Fibroblast of mammary gland (primary cell): Measurements from ENCODE around the gene AKR7A3.

ENCODE experiments used
- DNase-seq: peaks from one replicate; pipeline ENCODE4 v3.0.0-alpha.2; 2010; ENCODE audit warnings: low read depth
- H3K4me3 ChIP-seq: 2 replicates; pipeline ENCODE4 v1.5.1; 2011; ENCODE audit warnings: low read depth, mild to moderate bottlenecking, low read length, moderate library complexity; ENCODE audit not compliant: control insufficient read depth
- TF ChIP-seq, protein P1 (sequence below): conservative IDR thresholded peaks from 2 replicates; pipeline ENCODE4 v1.5.1; 2011; ENCODE audit warnings: low read depth, low read length, inconsistent platforms; ENCODE audit not compliant: control insufficient read depth, insufficient read depth

AKR7A3 gene

DNA sequence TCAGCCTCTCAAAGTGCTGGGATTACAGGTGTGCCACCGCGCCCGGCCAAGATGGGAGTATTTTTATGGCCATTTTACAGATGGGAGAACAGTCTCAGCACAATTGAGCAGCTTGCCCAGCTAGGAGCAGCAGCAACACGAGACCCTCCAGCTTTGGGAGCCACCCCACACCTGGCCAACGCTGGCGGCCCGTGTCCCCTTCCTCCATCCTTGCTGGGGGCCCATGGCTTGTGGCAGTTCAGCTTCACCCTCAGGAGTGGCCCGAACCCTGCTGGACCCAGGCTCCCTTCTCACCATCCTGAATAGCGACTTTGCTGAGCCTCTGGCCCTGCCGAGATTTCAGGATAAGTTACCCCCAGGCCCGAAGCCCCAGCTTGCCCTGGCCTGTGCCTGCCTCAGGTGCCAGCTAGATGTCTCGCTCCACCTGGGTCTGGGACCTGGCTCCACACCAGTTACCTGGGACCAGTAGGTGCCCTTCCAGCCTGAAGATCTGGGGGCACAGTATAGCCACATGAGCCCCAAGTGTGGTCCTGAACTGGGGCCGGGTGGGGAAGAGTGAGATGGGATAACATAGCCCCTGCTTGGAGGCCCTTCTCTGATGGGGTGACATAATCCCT, 42.8 kb upstream of the AKR7A3 start:
- H3K4me3 ChIP-seq, result no peak overlapping the region
- no peak for DNase-seq
- TF ChIP-seq, protein P1, sequence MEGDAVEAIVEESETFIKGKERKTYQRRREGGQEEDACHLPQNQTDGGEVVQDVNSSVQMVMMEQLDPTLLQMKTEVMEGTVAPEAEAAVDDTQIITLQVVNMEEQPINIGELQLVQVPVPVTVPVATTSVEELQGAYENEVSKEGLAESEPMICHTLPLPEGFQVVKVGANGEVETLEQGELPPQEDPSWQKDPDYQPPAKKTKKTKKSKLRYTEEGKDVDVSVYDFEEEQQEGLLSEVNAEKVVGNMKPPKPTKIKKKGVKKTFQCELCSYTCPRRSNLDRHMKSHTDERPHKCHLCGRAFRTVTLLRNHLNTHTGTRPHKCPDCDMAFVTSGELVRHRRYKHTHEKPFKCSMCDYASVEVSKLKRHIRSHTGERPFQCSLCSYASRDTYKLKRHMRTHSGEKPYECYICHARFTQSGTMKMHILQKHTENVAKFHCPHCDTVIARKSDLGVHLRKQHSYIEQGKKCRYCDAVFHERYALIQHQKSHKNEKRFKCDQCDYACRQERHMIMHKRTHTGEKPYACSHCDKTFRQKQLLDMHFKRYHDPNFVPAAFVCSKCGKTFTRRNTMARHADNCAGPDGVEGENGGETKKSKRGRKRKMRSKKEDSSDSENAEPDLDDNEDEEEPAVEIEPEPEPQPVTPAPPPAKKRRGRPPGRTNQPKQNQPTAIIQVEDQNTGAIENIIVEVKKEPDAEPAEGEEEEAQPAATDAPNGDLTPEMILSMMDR, result no peak

DNA sequence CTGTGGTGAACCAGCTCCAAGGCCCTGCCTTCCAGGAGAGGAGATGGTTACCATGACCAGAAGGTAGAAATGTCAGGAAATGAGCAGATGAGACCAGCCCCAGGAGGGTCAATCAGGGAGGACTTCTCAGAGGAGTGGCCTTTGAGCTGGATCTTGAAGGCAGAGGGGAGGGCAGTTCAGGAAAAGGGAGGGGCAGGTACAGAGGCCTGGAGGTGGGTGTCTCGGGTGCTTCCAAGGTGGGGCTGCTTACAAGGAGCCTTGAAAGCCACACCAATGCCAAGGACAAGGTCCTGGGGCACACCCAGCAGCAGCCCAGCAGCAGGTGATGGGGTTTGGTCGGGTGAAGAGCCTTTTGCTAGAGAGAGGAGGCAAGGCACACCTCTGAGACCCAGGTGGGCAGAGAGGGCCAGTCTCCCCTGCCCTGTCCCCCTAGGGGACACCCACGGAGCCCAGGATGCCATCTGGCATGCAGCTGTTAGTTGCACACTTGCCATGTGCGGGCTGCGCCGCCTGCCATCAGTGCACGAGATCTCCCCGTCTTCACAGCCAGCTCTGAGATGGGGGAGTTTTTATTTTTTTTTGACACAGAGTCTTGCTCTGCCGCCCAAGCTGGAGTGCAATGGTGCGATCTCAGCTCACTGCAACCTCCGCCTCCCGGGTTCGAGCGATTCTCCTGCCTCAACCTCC, 42.0 kb upstream of the AKR7A3 start:
- no peak overlapping the region for H3K4me3 ChIP-seq
- no peak for DNase-seq
- TF ChIP-seq, protein P1, result no peak

DNA sequence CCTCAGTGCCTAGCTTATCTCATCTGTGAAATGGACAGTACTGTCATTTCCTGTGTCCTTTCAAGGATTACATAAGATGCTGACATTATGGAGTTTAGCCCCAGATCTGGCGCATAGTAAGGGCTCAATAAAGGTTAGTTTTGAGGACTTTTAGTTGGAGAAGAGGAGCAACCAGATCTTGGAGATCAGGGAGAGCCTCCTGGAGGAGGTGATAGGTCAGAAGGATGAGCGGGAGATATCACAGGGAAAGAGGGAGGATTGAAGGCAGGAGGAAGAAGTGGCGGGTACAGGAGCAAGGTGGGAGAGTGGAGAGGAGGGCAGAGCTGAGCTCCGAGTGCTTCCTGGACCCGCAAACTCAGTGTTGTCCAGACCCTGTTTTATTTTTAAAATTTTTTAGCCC, 41.0 kb upstream of the AKR7A3 start:
- TF ChIP-seq, protein P1, result no peak
- DNase-seq, result no peak
- H3K4me3 ChIP-seq, result no peak overlapping the region

GRCh38 chr1:19329188-19329587, 40.6 kb upstream of the AKR7A3 start:
- no peak for DNase-seq
- H3K4me3 ChIP-seq, result no peak overlapping the region

DNA sequence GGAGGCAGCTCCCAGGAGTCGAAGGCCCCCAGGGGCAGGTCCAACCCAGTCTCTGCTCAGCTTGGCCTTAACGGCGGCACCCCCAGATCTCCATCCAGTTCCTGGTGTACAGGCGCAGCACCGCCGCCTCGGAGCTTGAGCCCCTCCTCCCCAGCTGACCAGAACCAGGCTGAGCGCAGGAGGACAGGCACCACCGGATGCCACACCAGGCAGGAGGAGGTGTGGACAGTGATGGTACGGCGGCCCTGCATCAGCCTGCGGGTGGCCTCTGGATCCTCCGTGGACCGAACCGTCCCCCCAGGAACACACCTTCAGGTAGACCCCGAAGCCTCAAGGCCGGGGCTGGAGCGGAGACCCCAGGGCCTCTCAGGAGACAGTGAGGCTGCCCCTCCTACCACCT, 39.9 kb upstream of the AKR7A3 start:
- no peak for DNase-seq
- TF ChIP-seq, protein P1, result no peak
- H3K4me3 ChIP-seq, result no peak overlapping the region

More at GRCh38 chr1:19329188-19329587, 40.6 kb upstream of the AKR7A3 start:
- TF ChIP-seq, protein P1, result no peak

DNA sequence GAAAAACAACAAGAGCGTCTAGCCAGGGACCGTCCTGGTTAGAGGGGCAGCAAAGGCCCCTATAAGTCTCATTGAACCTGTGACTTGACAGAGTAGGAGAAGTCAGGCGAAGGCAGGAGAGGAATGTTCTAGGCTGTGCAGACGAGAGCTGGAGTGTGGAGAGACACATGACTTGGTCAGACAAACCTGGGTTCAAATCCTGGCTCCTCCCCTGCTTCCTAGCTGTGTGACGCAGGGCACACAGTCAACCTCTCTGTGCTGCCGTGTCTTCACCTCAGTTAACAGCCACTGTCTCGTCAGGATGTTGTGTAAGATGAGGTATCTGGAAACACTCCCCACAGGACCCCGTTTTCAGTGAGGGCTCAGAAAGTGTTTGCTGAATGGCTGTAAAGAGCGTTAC, 39.2 kb upstream of the AKR7A3 start:
- DNase-seq, result no peak
- TF ChIP-seq, protein P1, result no peak
- H3K4me3 ChIP-seq, result no peak overlapping the region
